Uterus (tissue), 4 donors: ENCODE data around the gene KCNQ2. TPM values are rescaled to one million over a fixed set of nuclear protein-coding genes. Genes with fewer than 3 reads are reported as not detected.

Source experiments
- DNase-seq, 2 donors: peaks; one replicate each; pipeline ENCODE4 v3.0.0-alpha.2; 2019 to 2020
- H3K27ac ChIP-seq, 2 donors: fragments of 200-600 bp; sonication (generic); 1 replicate in 1 of 2; 2 replicates in 1 of 2; pipeline ENCODE4 v1.5.1; 2016 to 2018
- H3K27me3 ChIP-seq, 2 donors: fragments of 200-600 bp; sonication (generic); one replicate each; pipeline ENCODE4 v1.5.1; 2018 to 2019; ENCODE audit warnings: control low read depth in 1 of 2
- H3K36me3 ChIP-seq, 2 donors: fragments of 200-600 bp; sonication (generic); one replicate each; pipeline ENCODE4 v1.5.1; 2019; ENCODE audit warnings: control low read depth in 1 of 2
- H3K4me1 ChIP-seq, 2 donors: fragments of 200-600 bp; sonication (generic); one replicate each; pipeline ENCODE4 v1.5.1; 2018 to 2019; ENCODE audit warnings: control low read depth in 1 of 2
- H3K4me3 ChIP-seq, 2 donors: fragments of 200-600 bp; sonication (generic); 1 replicate in 1 of 2; 2 replicates in 1 of 2; pipeline ENCODE4 v1.5.1; 2018 to 2019; ENCODE audit warnings: mild to moderate bottlenecking in 1 of 2
- H3K9me3 ChIP-seq, 2 donors: fragments of 200-600 bp; sonication (generic); one replicate each; pipeline ENCODE4 v1.5.1; 2019; ENCODE audit warnings: control low read depth in 1 of 2
- CTCF ChIP-seq, 4 experiments: fragments of 200-600 bp in 2 of 4; fragments of 450-650 bp in 2 of 4; sonication (generic) in 2 of 4; IDR thresholded peaks; one replicate each; pipeline ENCODE4 v1.5.1; 2016 to 2019; ENCODE audit warnings: antibody characterized with exemption in 4 of 4, mild to moderate bottlenecking in 2 of 4, moderate library complexity in 1 of 4
- POLR2A ChIP-seq, 2 donors: fragments of 450-650 bp; IDR thresholded peaks; one replicate each; pipeline ENCODE4 v1.6.1; 2016; ENCODE audit warnings: antibody characterized with exemption in 2 of 2, mild to moderate bottlenecking in 1 of 2, moderate library complexity in 1 of 2
- intact Hi-C: fragments of 100-400 bp; cut with DNase I; formaldehyde crosslinking; loops from one replicate; pipeline ENCODE4 v1.15.1; 2023; ENCODE audit warnings: low total_unique reads
- total RNA-seq, 4 donors: library from RNA; depleted of rRNA in 3 of 4; stranded (reverse); fragments of >200 nt in 3 of 4; gene quantifications; one replicate each; pipeline versions ENCODE4 v1.1.0 to v1.2.4, GENCODE V29; 2014 to 2023
- donor health status: DM: yes; HTN: yes; CAD: no.

KCNQ2 gene
- total RNA-seq, 4 donors from 2014 or later, result 1.2 to 4.9 TPM; not detected in 2

DNA sequence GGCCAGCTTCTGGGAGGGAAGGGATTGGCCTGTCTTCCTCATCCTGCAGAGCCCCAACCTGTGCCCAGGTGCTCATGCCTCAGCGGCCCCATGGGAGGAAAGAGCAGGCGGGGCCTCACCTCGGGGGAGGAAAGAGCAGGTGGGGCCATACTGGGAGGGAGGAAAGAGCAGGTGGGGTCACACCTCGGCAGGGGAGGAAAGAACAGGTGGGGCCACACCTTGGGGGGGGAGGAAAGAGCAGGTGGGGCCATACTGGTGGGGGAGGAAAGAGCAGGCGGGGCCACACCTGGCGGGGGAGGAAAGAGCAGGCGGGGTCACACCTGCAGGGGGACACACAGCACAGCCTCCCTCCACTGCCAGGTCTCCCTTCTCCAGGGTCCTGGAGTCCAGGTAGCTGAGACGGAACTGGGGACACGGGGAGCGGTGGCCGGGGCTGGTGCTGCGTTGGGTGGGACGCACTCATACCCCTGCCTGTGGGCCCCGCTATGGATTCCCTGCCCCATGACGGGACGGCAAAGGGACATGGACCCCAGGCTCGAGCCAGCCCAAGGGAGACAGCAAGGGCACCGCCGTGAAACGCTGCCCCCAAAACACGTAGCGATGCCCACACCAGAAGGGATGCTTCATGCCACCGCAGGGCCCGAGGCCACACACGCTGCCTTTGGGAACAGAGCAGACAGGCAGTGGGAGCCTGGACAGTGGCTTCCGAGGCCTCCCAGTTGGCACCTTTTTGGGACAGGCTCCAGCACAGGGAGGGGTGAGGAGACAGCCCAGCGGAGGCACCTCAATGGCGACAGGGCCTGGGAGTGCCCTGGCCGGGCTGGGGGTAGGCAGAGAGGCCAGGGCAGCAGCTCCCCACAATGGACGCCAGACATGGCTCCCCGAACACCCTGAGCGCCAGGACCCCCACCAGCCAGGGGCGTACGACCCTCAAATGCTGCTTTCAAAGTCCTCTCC, 68.0 kb downstream of the KCNQ2 start:
- intact Hi-C loops, result no loop called here
- no peaks in the 10 kb centered on the region for H3K27me3 ChIP-seq
- H3K27ac ChIP-seq, result no peak overlapping the region

GRCh38 chr20:63403403-63404105, 68.9 kb downstream of the KCNQ2 start:
- H3K4me1 ChIP-seq, result no peaks in the 10 kb centered on the region
- no peak overlapping the region for H3K4me3 ChIP-seq
- H3K27ac ChIP-seq, result no peak overlapping the region
- no peak for DNase-seq
- H3K9me3 ChIP-seq, result no peaks in the 10 kb centered on the region
- no peaks in the 10 kb centered on the region for H3K27me3 ChIP-seq
- intact Hi-C loops, result no loop called here
- TF ChIP-seq POLR2A (IDR thresholded peaks at IDR 0.05), result no peak
- TF ChIP-seq CTCF (IDR thresholded peaks at IDR 0.05), result no peak
- no peaks in the 10 kb centered on the region for H3K36me3 ChIP-seq

More for the DNA sequence above, 68.0 kb downstream of the KCNQ2 start:
- H3K4me1 ChIP-seq, result no peaks in the 10 kb centered on the region
- no peaks in the 10 kb centered on the region for H3K9me3 ChIP-seq
- H3K4me3 ChIP-seq, result no peak overlapping the region
- no peak for DNase-seq
- TF ChIP-seq POLR2A (IDR thresholded peaks at IDR 0.05), result no peak
- no peak for TF ChIP-seq CTCF (IDR thresholded peaks at IDR 0.05)
- no peaks in the 10 kb centered on the region for H3K36me3 ChIP-seq

DNA sequence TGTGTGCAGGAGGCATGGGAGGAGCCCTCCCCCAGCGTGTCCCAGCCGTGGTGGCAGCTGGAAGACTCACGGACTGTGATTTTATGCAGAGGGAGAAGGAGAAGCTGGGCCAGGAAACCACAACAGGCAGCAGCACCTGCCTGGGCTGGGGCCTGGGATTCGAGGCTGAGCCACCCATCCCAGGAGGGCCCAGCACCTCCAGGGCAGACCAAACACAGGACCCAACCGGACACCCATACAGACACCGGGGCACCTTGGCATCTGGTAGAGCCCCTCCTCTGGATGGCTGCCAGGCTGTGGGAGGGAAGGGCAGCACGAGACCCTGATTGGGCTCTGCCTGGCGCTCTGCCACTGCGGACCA, 69.6 kb downstream of the KCNQ2 start:
- no peaks in the 10 kb centered on the region for H3K9me3 ChIP-seq
- TF ChIP-seq CTCF (IDR thresholded peaks at IDR 0.05) (no peak), POLR2A (IDR thresholded peaks at IDR 0.05) (no peak)
- no peaks in the 10 kb centered on the region for H3K4me1 ChIP-seq
- no peak overlapping the region for H3K4me3 ChIP-seq
- intact Hi-C loops, result no loop called here
- DNase-seq, result no peak
- no peaks in the 10 kb centered on the region for H3K36me3 ChIP-seq
- no peak overlapping the region for H3K27ac ChIP-seq
- H3K27me3 ChIP-seq, result no peaks in the 10 kb centered on the region

GRCh38 chr20:63402181-63402859, 70.1 kb downstream of the KCNQ2 start:
- Histone ChIP-seq H3K36me3 (no peaks in the 10 kb centered on the region), H3K4me3 (no peak overlapping the region), H3K27me3 (no peaks in the 10 kb centered on the region), H3K9me3 (no peaks in the 10 kb centered on the region), H3K4me1 (no peaks in the 10 kb centered on the region), H3K27ac (no peak overlapping the region)
- DNase-seq, result no peak
- TF ChIP-seq POLR2A (IDR thresholded peaks at IDR 0.05), result no peak
- TF ChIP-seq CTCF (IDR thresholded peaks at IDR 0.05), result no peak
- intact Hi-C loops, result no loop called here
